DND-41 (cell line): ENCODE data around the gene FGFR1OP2.

Experiments
- ATAC-seq: fragments of 200-7000 bp; cut with Tn5 transposase; 3 replicates; pipeline ENCODE4 v1.9.1; 2021; ENCODE audit warnings: low read depth; ENCODE audit not compliant: insufficient read depth
- DNase-seq: peaks from one replicate; pipeline ENCODE4 v3.0.0-alpha.2; 2020
- H2AFZ ChIP-seq: 2 replicates; pipeline ENCODE4 v1.6.0; 2012; ENCODE audit warnings: low read depth, low read length
- H3K27ac ChIP-seq: 2 replicates; pipeline ENCODE4 v1.5.1; 2012; ENCODE audit warnings: low read length, inconsistent platforms
- H3K27me3 ChIP-seq: fragments of 200-600 bp; sonication (generic); 2 replicates; pipeline ENCODE4 v1.6.0; 2012; ENCODE audit warnings: low read length, mild to moderate bottlenecking, inconsistent platforms; ENCODE audit not compliant: insufficient read depth, poor library complexity
- H3K36me3 ChIP-seq: 2 replicates; pipeline ENCODE4 v1.5.1; 2012; ENCODE audit warnings: low read length, inconsistent platforms; ENCODE audit not compliant: insufficient read depth
- H3K4me1 ChIP-seq: 2 replicates; pipeline ENCODE4 v1.5.1; 2012; ENCODE audit warnings: mild to moderate bottlenecking, low read length; ENCODE audit not compliant: insufficient read depth
- H3K4me2 ChIP-seq: 2 replicates; pipeline ENCODE4 v1.6.0; 2012; ENCODE audit warnings: mild to moderate bottlenecking, moderate library complexity, low read length, inconsistent platforms; ENCODE audit not compliant: insufficient read depth
- H3K4me3 ChIP-seq, 2 experiments: fragments of 200-600 bp in 1 of 2; shearing (Covaris generic) in 1 of 2; 2 replicates each; pipeline ENCODE4 v1.5.1; 2012 to 2016; ENCODE audit warnings: inconsistent platforms in 2 of 2, low read length in 2 of 2, mild to moderate bottlenecking in 2 of 2, low read depth in 1 of 2, moderate library complexity in 1 of 2
- H3K79me2 ChIP-seq: 2 replicates; pipeline ENCODE4 v1.6.0; 2012; ENCODE audit warnings: low read length, inconsistent platforms; ENCODE audit not compliant: insufficient read depth
- H3K9ac ChIP-seq: 2 replicates; pipeline ENCODE4 v1.6.0; 2012; ENCODE audit warnings: low read depth, mild to moderate bottlenecking, inconsistent platforms, low read length, moderate library complexity
- H3K9me3 ChIP-seq: 2 replicates; pipeline ENCODE4 v1.5.1; 2012; ENCODE audit warnings: low read length, moderate library complexity, mild to moderate bottlenecking, inconsistent platforms; ENCODE audit not compliant: insufficient read depth, severe bottlenecking
- H4K20me1 ChIP-seq: 2 replicates; pipeline ENCODE4 v1.6.0; 2012; ENCODE audit warnings: low read length; ENCODE audit not compliant: insufficient read depth
- EZH2 ChIP-seq: IDR thresholded peaks from 3 replicates; pipeline ENCODE4 v1.6.1; 2012; ENCODE audit warnings: borderline replicate concordance, low read depth, mild to moderate bottlenecking, moderate library complexity, low read length, inconsistent platforms; ENCODE audit not compliant: severe bottlenecking
- TF ChIP-seq, protein P1 (sequence below): IDR thresholded peaks from 2 replicates; pipeline ENCODE4 v1.5.1; 2012; ENCODE audit warnings: borderline replicate concordance, low read length, moderate library complexity, mild to moderate bottlenecking; ENCODE audit not compliant: poor library complexity, severe bottlenecking; ENCODE audit errors: extremely low read depth

FGFR1OP2 gene

DNA sequence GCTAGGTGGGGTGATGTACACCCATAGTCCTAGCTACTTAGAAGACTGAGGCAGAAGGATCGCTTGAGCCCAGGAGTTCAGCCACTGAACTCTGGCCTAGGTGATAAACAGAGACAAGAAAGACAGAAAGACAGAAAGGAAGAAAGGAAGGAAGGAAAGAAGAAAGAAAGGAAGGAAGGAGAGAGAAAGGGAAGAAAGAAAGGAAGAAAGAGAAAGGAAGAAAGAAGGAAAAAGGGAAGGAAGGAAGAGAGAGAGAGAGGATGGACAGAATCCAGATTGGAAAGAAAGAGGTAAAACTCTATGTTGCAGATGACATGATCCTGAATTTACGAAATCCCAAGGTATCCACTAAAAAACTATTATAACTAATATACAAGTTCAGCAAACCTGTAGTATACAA is 8.7 kb upstream of the FGFR1OP2 start:
- peaks cover 79% of the 10 kb centered on the region for H3K36me3 ChIP-seq
- no peak overlapping the region for H3K9ac ChIP-seq
- DNase-seq = no peak
- no peaks in the 10 kb centered on the region for H3K9me3 ChIP-seq
- no peaks in the 10 kb centered on the region for H3K27me3 ChIP-seq
- peaks cover 6% of the 10 kb centered on the region; the same call in 1 of the 2 replicates for H4K20me1 ChIP-seq
- peaks cover 56% of the 10 kb centered on the region for H3K79me2 ChIP-seq
- no peak for TF ChIP-seq EZH2
- TF ChIP-seq, protein P1, sequence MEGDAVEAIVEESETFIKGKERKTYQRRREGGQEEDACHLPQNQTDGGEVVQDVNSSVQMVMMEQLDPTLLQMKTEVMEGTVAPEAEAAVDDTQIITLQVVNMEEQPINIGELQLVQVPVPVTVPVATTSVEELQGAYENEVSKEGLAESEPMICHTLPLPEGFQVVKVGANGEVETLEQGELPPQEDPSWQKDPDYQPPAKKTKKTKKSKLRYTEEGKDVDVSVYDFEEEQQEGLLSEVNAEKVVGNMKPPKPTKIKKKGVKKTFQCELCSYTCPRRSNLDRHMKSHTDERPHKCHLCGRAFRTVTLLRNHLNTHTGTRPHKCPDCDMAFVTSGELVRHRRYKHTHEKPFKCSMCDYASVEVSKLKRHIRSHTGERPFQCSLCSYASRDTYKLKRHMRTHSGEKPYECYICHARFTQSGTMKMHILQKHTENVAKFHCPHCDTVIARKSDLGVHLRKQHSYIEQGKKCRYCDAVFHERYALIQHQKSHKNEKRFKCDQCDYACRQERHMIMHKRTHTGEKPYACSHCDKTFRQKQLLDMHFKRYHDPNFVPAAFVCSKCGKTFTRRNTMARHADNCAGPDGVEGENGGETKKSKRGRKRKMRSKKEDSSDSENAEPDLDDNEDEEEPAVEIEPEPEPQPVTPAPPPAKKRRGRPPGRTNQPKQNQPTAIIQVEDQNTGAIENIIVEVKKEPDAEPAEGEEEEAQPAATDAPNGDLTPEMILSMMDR = no peak
- no peak for ATAC-seq
- no peak overlapping the region for H3K4me3 ChIP-seq
- H3K4me1 ChIP-seq = peaks cover 25% of the 10 kb centered on the region
- H2AFZ ChIP-seq = no peak overlapping the region
- no peak overlapping the region for H3K27ac ChIP-seq
- H3K4me2 ChIP-seq = no peak overlapping the region

DNA sequence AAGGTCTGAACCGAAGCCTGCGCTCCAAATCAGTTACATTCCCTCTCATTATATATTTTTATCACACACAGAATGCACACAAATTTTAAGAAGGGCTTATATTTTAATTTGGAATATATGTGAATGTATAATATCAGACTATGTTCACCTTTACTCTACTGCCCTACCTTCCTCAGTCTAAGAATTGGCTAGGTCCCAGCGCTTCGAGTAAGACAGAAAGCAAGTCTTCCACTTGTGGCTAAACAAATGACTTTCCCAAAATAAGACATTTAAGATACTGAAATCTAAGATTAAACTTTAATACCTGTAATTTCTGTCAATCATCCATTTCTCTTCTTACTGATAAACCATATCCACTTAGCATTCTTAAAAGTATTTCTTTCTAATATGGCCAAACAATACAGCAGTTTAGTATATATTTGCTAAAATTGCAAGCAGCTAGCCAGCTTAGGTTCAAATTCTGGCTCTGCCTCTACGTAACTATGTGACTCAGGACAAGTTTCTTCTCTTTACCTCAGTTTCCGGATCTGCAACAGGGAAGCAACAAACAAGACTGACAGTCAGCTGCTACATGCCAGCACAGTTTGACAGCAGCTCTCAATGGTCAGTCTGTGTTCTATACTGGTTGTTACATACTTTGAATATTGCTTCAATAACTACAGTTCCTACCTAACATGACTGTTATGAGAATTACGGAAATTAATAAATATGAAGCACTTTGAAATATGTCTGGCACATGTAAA is 2.5 kb upstream of the FGFR1OP2 start:
- H3K9me3 ChIP-seq = no peaks in the 10 kb centered on the region
- peaks cover 63% of the 10 kb centered on the region for H3K4me1 ChIP-seq
- peak overlapping the region; percentile 76 for H3K4me2 ChIP-seq
- peak overlapping the region; percentile 90 for H3K9ac ChIP-seq
- H3K79me2 ChIP-seq = peaks cover 93% of the 10 kb centered on the region
- ATAC-seq (no peak), DNase-seq (no peak)
- H3K27ac ChIP-seq = peak overlapping the region; percentile 92
- no peak overlapping the region for H2AFZ ChIP-seq
- peak overlapping the region; percentile 90 to 95; a peak in 3 of 4 replicates for H3K4me3 ChIP-seq
- H4K20me1 ChIP-seq = peaks cover 21% of the 10 kb centered on the region
- no peaks in the 10 kb centered on the region for H3K27me3 ChIP-seq
- peaks cover 38% of the 10 kb centered on the region for H3K36me3 ChIP-seq
- TF ChIP-seq, protein P1 = no peak
- TF ChIP-seq EZH2 = no peak

DNA sequence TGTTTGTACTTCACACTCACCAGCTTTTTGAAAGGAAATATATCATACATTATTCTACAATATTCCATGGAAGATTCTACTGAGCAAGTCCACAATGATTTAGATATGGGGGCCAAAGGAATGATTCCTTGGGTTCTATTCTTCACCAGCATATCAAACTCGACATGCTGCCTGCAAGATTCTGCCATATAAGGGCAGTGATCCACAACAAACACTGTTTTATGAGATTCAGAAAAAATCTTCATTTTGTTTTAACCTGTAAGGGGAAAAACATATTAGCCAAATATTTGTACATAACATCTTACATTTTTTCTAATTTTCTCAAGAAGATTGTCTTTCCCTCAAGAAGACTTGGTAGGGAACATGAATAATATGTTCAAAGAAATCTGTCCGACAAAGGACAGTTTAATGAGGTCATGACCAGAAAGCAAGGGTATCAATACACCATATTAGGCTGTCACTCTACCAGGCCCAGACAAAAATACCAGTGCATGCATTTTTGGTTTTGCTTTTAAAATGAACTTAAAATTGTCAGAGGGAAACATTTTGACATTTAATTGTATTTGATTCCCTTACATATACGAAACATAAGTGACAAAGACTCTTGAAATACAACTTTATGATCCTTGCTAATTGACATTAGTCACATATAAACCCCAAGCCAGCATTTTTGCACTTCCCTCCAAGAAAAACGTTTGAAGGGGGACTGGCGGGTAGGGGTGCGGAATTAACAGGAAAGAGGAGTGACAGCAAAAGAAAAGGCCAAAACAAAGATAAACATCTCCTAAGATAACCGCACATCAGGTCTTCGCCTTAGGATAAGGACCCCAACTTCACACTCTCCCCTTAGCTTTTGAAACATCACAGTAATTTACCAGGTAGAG is 1.5 kb upstream of the FGFR1OP2 start:
- ATAC-seq = no peak
- Histone ChIP-seq H3K9ac (peak overlapping the region; percentile 90), H3K36me3 (peaks cover 33% of the 10 kb centered on the region), H3K79me2 (peaks cover 97% of the 10 kb centered on the region), H3K4me2 (peak overlapping the region; percentile 76), H3K27me3 (no peaks in the 10 kb centered on the region), H3K9me3 (no peaks in the 10 kb centered on the region), H3K4me1 (peaks cover 73% of the 10 kb centered on the region), H3K27ac (peak overlapping the region; percentile 92), H2AFZ (peak overlapping the region; percentile 86), H3K4me3 (peak overlapping the region; percentile 90 to 95), H4K20me1 (peaks cover 21% of the 10 kb centered on the region)
- DNase-seq = peak; percentile 38
- TF ChIP-seq EZH2 = no peak
- TF ChIP-seq, protein P1 = no peak
